Thoracic aorta endothelial cell (primary cell): ENCODE results near the gene RGPD6. TPM values are rescaled to one million over a fixed set of nuclear protein-coding genes. Genes with fewer than 3 reads are reported as not detected.

Source experiments
- small RNA-seq: library from RNA; depleted of rRNA; stranded (forward); fragments of <200 nt; gene quantifications from one replicate; pipeline ENCODE3, GENCODE V24; 2012
- total RNA-seq: library from RNA; depleted of rRNA; stranded (reverse); fragments of >200 nt; gene quantifications from 2 replicates; pipeline ENCODE4 v1.2.3, GENCODE V29; 2012

RGPD6 gene
- total RNA-seq: 64.0 and 68.6 TPM in 2 replicates

GRCh38 chr2:110576763-110577416 is at the start of gene RGPD6:
RGPD6 (minus strand) TSS chr2:110577222; CDS start chr2:110577024, 198 bp downstream.

GRCh38 chr2:110472171-110473058 is 104.6 kb downstream of the RGPD6 start, which contains the start of gene LIMS4:
LIMS4 (minus strand) TSS chr2:110472816; CDS start chr2:110472778, 38 bp downstream.

Small RNAs within 50 kb of the gene (small RNA-seq; reads per million reads assigned to genes)
- gene AC108938.1: not detected

Other genes starting within 250 kb of the RGPD6 start
- gene LIMS4, start 104.4 kb downstream of the RGPD6 start, total RNA-seq: 11.6 and 19.2 TPM in 2 replicates
- 67.8 and 119 TPM in 2 replicates for gene BUB1, start 100.8 kb upstream of the RGPD6 start, total RNA-seq
- gene ACOXL, start 155.4 kb upstream of the RGPD6 start, total RNA-seq: not detected in 2 replicates